OCI-M1 (cell line): ENCODE results near the gene CRACR2B.

Experiments used
- DNase-seq: peaks from one replicate; lab custom pipeline; 2025; lab: John Stamatoyannopoulos, UW

CRACR2B gene

DNA sequence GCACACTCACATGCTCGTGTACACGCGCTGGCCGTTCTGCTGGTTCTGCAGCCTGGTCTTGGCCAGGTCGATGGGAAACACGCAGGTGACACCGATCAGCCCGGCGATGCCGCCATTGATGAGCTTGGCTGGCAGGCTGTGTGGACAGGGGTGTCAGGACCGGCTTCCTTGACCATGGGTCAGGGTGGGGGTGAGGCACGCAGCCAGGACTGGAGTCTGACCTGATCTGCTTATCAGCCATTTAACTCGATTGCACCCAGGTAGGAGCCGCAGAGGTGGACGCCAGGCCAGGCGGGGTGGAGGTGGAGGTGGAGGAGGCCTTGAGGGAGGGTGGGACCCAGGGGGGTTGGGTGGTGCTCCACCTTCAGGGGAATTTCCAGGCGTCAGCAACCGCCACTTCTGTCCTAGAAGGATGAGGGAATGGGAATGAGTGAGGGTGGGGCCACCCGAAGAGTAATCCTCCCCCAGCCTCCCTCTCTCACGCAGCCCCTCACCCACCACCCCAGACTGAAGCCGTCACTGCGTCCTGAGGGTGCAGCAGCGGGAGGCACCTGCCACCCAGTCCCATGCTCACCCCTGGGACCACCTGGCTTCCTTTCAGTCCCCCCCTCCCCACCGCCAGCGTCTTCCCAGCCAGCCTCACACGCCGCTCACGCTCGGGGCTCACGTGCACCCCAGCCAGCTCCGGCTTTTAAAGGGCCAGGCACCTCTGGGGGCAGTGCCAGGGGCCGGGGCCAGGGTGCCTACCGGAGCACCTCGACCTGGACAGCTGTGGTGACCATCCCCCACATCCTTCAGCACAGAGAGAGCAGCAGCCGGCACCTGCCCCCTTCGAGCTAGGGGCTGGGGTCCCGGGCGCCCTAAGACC is 32.7 kb upstream of the CRACR2B start:
- DNase-seq = peak; percentile 17

DNA sequence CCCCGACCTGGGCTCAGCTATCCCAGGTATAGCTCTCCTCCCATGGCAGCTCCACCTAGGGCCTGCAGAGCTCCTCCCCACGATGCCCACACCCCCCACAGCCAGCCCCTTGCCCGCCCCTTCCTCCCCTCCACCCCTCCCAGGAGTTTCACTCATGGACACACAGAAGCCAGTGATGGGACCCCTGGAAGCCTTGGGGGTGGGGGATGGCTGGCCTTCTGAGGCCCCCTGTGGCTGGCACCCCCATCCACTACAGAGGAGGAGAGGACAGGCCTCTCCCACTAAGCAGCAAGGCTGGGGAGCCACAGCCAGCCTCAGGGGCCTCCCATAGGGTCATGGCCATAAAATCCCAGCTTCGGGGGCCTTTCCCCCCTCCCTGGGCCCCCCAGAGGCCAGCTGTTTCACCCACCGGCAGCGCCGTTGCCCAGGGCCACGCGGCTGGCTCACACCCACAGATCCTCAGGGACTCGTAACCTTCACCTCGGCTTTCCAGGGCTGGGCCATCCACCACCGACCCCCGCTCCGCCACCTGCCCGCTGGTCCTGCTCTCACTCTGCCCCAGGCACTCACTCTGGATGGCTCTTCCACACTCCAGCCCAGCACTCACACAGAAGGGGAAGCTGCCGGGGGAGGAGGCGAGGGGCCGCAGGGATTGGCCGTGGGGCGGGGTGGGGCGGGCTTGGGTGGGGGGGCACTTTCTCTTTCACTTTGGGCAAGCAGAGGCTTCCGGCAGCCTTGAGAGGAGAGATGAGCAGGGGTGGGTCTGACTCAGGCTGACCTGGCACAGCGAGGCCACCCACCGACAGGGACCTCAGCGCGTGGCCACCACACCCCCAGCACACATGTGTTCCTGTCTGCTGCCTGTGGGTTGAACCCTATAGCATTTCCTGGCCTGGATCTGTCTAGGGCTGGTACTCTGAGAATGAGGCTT is 31.8 kb upstream of the CRACR2B start:
- DNase-seq = peak; percentile 90

DNA sequence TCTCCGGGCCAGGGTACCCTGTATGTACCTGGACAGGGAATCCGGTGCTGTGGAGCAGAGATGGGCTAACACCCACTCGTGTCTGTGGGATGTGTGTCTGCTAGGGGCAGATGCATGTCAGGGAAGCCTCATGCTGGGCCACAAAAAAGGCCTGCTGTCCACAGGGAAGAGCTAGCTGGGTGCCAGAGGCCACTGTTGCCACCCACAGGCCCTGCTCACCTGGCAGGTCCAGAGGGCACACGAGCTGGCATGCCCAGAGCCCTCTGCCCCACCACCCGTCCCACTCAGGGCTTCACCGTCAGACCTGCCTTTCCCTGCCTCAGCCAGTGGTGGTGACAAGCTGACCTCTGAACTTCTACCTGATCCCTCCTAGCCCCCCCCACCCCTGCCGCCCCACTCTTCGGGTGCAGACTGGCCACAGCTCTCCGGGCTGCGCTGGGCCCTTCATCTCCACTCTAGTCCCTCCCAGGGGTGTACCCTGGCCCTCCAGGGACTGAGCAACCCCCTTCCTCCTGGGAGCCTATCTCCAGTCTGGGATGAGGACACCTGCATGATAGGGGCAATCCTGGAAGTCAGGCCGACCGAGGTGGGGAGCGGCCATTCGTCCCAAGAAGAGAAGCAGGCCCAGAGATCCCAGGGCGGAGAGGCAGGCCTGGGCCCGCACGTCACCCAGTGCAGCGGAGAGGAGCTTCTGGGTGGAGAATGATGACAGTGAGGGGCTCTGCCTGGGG is 31.0 kb upstream of the CRACR2B start:
- no peak for DNase-seq

DNA sequence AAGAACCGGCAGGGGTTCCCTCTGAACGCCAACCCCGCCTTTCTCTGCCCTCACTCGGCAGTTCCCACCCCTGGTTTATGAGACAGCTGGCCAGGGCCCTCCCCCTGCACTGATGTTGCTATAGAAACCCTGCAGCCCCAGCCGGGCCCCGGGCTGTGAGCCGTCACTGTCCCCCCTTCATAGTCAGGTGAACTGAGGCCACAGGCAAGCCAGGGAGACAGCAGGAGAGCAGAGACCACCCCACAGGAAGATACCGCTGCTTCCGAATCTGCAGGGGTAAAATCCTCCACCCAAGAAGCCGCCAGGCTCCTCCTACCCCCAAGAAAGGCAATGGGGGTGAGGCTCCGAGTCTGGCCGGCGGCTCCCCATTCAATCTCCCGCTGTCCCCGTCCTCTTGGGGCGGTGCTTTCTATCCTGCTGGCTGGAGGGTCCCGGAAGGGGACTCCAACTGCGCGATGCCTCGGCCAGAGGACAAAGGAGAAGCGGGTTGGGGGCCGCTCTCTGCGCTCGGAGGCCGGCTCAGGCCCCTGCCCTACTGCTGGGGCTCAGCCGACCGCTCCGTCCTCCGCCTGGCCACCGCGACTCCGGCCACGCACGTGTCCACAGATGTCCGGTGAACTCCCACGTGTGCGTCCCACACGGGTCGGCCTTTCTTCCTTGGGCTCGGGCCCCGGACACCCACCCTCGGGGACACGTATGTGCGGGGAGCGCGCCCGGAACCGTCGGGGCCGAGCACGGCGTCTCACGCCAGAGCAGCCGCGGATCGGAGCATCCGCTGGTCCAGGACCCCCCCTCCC is 30.2 kb upstream of the CRACR2B start:
- peak; percentile 78 for DNase-seq

DNA sequence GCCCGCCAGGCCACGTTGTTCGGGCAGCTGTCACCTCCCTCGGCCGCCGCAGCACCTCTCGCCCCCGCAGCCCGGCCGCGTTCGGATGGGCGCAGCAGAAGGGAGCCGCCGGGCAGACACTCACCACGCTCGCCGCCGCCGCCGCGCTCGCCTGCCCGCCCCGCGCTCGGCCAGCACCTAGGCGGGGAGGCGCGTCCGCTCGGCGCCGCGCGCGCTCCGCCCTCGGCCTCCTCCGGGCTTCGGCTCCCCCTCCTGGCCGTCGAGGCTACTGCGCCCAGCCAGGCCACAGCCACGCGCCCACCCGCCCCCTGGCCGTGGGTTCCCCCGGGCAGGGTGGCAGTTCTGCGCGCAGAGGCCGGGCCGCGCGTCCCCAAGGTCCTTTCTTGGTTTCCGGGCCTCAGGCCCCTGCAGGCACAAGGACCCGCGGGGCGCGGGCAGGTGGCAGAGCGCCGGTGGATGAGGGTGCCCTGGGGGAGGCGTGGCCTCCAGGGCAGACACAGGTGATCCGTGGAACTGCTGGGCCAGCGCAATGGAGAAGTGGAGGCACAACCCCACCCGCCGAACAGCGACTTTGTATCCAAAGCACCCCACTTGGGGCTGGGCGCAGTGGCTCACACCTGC is 29.5 kb upstream of the CRACR2B start, which contains the start of gene SLC25A22:
Gene SLC25A22, minus strand, starts transcription at position 189 of the 621 bp plus-strand sequence. CDS start 3,275 bp downstream, outside the sequence.
- peak; percentile 84 for DNase-seq

DNA sequence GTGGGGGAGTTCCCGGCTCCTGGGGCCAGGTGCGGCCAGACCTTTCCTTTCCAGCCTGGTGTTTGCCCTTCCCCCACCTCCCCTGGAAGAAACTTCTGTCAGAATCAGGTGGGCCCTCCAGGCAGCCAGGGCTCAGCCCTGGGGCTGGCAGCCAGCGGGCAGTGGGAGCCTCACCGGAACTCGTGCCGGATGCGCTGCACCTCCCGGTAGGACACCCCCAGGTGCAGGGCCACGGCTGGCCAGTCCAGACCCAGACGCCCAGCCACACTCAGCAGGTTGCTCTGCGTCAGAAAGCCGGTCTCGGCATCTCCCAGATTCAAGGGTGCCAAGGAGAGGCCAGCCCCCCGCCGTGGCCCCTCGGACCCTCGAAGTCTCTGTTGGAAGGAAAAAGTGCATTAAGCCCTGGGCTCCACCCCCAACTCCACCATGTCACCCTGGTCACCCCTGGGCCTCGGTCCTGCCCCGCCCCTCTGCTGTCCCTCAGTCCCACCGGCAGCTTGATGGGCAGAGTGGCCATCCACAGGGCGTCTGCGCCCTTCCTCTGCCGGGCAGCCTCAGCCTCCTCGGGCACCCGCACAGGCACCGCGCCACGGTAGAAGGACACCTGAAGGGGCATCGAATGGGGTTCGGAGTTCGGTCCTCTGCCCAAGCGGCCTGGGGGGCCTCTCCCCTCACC is 27.9 kb upstream of the CRACR2B start:
- DNase-seq = no peak

DNA sequence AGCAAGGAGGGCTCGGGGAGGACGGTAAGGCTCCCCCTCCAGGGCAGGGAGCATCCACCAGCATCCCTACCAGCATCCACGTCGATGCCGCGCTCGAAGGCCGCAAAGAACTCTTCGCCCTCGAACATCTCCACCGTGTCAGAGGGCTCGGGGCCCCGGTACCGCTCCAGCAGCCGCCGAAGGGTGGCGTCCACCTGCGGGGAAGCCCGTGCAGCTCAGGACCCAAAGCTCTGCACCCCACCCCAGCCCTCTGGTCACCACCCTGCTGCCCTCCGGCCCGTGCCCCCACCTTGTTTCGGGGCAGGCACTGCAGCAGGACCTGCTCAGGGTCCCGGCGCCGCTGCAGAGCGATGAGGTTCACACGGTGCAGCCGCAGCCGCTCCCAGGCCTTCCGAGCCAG is 27.2 kb upstream of the CRACR2B start:
- DNase-seq = no peak

DNA sequence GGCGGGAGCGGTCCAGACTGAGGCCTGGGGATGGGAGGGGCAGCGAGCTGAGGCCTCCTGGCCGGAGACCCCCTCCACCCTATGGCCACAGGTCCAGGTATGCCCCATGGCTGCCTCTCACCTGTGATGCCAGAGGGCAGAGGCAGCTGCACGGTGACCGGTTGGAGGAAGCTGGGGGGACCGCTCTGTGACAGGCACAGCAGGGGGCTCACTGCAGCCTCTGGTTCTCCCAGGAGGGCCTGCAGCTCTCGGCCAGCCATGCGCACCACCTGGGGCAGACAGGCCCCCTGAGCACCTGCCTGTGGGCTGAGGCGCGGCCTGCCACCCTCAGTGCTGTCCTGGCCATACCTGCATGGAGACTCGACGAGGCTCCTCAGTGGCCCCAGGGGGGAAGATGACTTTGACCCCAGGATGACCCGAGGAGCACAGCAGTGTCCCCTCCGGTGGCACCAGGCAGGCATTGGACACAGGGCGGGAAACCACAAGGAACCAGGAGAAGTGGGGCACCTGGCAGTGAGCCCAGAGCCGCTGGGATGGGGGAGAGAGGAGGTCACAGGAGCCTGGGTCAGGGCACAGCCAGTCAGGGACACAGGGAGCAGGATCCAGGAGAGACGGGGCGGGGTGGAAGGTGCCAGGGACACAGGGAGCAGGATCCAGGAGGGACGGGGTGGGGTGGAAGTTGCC is 26.5 kb upstream of the CRACR2B start:
- no peak for DNase-seq

DNA sequence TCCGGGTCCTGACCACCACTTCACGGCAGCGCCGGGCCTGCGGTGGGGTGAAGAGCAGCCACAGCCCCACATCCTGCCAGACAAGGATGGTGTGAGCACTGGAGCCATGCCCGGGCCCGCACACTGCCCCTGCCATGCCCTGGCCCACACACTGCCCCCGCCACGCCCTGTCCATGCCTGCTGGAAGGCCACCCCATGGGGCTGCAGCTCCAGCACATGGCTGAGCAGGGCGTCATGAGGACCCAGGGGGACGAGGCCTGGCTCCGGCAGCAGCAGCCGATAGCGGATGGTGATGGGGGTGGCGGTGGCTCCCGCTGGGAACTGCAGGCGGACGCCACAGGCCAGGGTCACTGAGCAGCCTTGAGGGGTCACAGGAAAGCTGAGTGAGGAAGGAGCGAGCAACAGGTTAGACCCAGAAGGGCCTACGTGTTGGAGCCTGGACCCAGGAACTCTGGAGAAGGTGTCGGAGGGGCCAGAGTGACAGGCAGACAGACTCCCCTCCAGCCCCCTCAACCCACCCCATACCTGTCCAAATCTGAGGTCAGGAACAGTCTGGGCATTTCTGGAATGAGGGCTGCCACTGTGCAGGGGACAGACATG is 25.6 kb upstream of the CRACR2B start:
- no peak for DNase-seq

DNA sequence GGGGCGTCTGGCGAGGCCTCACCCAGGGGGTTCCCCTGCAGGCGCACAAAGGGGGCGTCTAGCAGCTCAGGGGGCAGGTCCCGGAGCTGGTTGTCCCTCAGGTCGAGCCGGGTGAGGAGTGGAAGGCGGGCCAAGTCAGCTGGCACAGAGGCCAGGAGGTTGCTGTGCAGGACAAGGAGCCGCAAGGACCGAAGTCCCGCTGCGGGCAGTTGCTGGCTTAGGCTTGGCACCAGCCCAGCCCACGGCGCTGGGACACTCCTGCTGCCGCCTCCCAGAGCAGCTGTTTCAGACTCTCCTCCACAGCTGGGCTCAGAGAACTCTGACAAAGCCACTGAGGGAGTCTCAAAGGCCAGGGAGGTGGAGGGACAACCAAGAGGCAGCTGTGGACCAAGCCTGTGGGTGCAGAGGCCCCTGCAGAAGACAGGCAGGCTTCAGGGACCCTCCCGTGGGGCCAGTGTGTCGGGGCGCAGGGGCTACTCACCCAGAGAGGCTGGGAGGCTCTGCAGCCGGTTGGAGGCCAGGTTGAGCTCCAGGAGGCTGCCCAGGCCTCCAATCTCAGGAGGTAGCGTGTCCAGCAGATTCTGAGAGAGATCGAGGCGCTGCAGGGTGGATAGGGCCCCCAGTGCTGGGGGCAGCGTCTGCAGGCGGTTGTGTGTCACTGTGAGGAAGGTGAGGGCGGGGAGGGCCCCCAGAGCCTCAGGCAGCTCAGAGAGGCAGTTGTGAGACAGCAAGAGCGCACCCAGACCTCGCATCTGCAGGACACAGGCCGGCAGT is 24.8 kb upstream of the CRACR2B start:
- DNase-seq = no peak

DNA sequence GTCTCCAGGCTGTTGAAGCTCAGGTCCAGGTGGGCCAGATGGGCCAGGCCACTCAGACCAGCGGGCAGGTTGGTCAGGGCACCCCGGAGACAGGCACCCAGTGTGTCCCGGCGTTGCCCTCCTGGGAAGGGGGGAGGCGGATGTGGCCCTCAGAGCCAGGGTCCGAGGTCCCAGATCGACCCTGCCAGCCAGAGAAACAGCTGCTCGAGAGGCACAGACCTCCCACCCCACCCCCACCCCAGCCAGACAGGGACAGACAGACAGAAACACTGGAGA is 24.3 kb upstream of the CRACR2B start:
- DNase-seq = no peak

DNA sequence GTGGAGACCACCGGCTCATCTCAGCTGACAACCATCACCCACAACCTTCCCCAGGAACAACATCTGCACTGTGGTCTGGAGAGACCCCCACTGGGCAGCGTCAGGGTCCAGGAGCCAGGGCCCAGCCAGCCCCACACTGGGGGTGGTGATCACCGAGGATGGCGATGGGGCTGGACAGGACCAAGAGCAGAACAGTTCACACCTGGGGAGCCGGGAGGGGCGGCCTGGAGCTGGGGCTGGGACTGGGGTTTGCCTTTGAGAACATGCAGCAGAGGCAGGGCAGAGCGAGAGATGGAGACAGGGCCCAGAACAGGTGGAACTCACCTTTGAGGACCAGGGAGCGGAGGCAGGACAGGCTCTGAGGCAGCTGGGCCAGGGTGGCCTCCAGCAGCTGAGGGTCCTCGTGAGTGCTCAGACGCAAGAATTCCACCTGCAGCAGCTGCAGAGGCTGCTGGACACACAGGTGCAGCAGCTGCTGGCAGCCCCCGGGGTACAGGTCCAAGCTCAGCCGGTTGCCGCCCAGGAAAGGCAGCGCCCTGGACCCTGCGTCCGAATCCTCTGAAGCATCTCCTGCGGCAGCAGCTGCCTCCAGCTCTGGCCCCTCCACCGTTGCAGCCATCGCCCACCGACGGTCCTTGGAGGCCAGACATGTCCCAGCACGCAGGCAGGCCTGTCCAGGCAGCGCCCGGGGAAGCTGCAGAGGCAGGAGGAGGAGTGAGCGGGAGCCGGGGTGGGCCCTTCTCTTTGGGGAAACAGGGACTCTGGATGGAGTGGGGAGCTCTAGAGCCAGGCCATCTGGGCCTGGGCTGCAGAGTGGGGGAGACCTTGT is 23.7 kb upstream of the CRACR2B start:
- DNase-seq = no peak

DNA sequence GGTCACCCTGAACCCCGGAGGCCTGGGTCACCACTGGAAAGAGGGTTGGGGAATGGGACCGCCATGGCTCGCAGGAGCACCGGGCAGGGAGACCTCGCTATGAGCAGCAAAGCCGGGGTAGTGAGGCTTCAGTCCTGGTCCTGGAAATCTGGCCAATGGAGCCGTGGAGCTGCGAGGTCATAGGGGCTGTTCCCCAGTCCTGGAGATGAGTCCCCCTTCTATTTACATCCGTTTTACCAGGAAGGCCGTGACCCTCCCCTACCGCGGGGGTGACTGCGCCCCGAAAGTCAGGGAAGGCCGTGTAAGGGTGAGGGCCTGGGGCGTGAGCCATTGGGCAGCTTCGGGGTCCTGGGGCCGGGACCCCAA is 23.1 kb upstream of the CRACR2B start:
- no peak for DNase-seq

DNA sequence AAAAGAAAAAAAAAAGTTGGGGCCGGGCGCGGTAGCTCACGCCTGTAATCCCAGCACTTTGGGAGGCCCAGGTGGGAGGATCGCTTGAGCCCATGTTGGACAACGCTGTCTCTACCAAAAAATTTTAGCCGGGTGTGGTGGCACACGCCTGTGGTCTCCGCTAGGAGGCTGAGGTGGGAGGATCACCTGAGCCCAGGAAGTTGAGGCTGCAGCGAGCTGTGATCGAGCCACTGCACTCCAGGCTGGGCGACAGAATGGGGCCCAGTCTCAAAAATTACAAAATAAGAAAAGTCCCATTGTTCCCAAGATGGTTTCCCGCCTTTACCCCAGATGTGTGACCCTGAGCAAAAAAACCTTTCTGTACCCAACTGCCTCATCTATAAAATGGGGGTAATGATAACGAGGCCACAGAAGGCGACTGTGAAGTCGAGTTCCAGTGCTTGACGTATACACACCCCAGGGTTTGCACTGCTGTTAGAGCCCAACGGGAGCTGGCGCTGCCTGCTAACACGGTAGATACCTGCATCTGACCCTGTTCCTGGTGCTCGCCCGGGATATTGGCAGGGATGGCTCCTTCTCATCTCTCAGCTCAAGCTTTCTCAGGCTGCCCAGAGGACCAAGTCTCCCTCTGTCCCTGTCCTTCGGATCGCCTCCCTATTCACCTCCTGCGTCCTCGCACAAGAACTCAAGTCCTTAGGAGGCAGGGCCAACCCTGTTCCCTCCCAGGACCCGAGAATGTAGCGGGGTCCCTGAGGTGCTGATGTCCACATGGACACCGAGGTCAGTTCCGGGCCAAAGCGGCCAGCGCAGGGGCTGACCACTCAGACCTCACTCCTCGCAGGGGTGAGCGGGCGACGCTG is 19.1 kb upstream of the CRACR2B start:
- peak; percentile 64 for DNase-seq

DNA sequence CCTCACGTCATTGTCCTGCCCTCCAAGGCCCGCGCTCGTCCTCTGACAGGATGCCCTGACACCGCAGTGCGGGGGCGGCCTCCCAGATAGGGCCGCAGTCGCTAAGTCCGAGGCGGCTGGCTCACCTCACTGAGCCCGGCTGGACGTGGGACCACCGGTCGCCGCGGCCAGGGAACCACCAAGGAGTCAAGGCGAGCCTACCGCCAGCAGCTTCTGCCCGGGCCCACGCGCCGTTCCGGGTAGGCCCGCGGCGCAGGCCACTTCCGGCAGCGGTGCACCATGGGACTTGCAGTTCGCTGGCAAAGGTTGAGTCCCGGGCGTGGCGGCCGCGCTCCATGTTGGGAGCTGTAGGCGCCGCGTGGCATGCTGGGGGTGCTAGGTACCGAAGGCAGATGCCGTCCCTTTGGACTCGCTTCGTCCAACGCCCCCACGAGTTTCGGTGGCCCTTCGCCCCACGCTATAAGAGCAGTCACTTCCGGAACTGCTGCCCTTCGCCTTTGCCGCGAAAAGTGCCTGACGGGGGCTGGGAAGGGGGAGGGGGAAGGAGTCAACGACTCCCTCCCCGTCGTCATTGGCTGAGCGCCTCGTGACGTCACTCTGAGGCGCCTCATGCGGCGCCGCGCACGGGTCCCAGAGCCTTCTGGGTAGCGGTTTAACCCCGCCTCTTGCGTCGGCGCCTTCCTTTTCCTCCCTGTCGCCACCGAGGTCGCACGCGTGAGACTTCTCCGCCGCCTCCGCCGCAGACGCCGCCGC is 18.3 kb upstream of the CRACR2B start, which contains the start of gene RPLP2:
Gene RPLP2, plus strand, starts transcription at position 681 of the 753 bp plus-strand sequence. CDS start 268 bp downstream, outside the sequence.
- peak; percentile 99 for DNase-seq

DNA sequence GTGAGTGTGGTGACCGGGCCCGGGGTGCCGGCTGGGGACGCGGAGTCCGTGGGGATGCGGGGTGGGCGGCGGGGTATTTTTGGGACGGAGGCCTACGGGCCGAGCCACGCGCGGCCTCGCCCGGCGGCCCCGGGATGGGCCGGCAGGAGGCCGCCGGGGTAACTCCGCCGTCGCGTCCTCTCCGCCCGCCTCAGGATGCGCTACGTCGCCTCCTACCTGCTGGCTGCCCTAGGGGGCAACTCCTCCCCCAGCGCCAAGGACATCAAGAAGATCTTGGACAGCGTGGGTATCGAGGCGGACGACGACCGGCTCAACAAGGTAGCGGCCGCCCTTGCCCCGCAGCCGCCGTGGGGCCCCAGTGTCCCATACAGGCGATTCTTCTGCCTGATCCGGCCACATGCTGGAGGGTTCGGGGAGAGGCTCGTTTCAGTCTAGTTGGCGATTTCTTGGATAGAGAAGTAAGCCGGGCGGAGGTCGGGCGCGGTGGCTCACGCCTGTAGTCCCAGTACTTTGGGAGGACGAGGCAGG is 17.6 kb upstream of the CRACR2B start:
- no peak for DNase-seq
